SK-N-MC (cell line): ENCODE measurements around the gene CDH4.

Experiments
- DNase-seq: peaks from one replicate; pipeline ENCODE4 v3.0.0-alpha.2; 2011; ENCODE audit warnings: low read depth, low spot score
- H3K27ac ChIP-seq: fragments of 200-600 bp; sonication (generic); 2 replicates; pipeline ENCODE4 v1.5.1; 2016; ENCODE audit warnings: mixed run types
- H3K36me3 ChIP-seq: fragments of 200-600 bp; sonication (generic); 2 replicates; pipeline ENCODE4 v1.6.1; 2017; ENCODE audit warnings: antibody characterized with exemption, low read length, mixed read lengths; ENCODE audit not compliant: insufficient read depth
- H3K4me3 ChIP-seq: fragments of 200-600 bp; sonication (generic); 2 replicates; pipeline ENCODE4 v1.5.1; 2016
- H3K9ac ChIP-seq: fragments of 200-600 bp; sonication (generic); 2 replicates; pipeline ENCODE4 v1.8.0; 2017; ENCODE audit warnings: mixed run types, mixed read lengths; ENCODE audit not compliant: insufficient read length
- H3K9me3 ChIP-seq: fragments of 200-600 bp; sonication (generic); 2 replicates; pipeline ENCODE4 v1.6.1; 2017; ENCODE audit warnings: low read depth, mild to moderate bottlenecking, antibody characterized with exemption, low read length, moderate library complexity, mixed read lengths
- EZH2 ChIP-seq: fragments of 200-600 bp; sonication (generic); IDR thresholded peaks from one replicate; pipeline ENCODE4 v1.6.1; 2017; ENCODE audit warnings: antibody characterized with exemption
- FOXP2 ChIP-seq: optimal IDR thresholded peaks from 2 replicates; pipeline ENCODE3; 2011; ENCODE audit warnings: mild to moderate bottlenecking, moderate library complexity; ENCODE audit not compliant: insufficient read depth; ENCODE audit errors: extremely low read length, control extremely low read depth
- POLR2AphosphoS5 ChIP-seq: IDR thresholded peaks from 2 replicates; pipeline ENCODE4 v1.6.1; 2012; ENCODE audit warnings: mild to moderate bottlenecking, low read depth, low read length, borderline replicate concordance

Gene CDH4

DNA sequence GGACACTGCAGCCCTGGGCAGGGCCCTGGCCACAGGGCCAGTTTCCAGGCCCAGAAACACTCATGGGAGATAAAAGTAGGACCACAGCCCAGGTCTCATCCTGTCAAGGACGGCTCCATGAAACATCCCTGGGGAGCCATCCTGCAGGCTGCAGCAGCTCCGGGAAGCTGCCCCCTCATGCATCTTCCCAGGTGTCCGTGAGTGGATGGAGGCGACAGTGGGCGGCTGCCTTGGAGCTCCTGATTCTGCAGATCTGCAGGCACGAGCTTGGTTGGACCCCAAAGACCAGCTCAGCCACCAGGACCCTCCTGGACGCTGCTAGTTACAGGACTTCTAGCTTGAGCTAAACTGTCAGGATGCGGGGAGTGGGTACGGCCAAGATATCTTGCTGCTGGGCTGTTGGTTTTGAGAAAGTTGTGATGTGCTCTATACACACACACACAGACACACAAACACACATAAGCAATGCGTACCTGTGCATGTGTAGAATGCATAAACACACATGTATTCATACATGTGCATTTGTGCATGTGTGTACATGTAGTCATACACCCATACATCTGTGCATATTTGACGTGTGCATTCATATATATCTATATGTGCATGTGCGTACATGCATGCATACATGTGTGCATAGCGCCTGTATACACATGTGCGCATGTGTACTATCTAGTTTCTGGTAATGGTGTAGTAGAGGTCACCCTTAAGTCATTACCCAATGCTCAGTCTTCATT is 515.9 kb downstream of the CDH4 start:
- Histone ChIP-seq H3K27ac (no peak overlapping the region), H3K36me3 (no peaks in the 10 kb centered on the region), H3K9me3 (no peaks in the 10 kb centered on the region), H3K9ac (no peak overlapping the region), H3K4me3 (no peak overlapping the region)
- DNase-seq, result no peak
- TF ChIP-seq EZH2 (no peak), FOXP2 (no peak), POLR2AphosphoS5 (no peak)

DNA sequence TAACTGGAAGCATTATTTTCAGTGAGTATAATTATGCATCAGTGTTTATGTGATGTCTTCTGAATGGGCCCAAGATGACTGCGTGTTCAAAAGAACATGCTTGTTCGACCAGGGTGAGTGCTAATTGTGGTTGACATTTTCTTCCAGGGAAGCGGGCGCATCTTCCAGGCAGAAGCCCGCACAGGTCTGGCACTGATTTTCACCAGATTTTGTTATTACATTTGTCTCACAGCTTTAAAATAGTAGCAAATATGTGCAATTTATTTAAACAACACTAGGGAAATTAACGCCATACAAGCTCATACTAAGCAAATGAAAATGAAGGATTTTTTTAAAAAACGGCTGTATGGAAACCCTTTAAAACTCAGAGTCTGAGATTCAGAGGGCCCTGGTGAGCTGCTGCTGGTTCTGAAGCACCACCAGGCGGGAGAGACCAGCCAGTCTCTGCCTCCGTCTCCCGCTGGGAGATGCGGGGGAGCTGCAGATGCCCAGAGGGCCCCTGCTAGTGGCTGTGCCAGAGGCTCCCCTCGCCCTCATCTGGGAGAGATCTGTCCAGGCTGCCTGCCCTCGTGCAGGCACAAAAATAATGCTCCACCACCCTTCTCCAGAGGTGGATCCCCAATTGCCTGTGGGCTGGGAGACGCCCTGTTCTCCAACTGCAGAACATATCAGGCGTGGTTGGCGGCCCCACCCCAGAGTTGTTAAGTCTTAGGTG is 516.7 kb downstream of the CDH4 start:
- Histone ChIP-seq H3K4me3 (no peak overlapping the region), H3K9me3 (no peaks in the 10 kb centered on the region), H3K9ac (no peak overlapping the region), H3K27ac (no peak overlapping the region), H3K36me3 (no peaks in the 10 kb centered on the region)
- TF ChIP-seq POLR2AphosphoS5, result no peak
- no peak for TF ChIP-seq EZH2
- TF ChIP-seq FOXP2, result no peak
- no peak for DNase-seq

DNA sequence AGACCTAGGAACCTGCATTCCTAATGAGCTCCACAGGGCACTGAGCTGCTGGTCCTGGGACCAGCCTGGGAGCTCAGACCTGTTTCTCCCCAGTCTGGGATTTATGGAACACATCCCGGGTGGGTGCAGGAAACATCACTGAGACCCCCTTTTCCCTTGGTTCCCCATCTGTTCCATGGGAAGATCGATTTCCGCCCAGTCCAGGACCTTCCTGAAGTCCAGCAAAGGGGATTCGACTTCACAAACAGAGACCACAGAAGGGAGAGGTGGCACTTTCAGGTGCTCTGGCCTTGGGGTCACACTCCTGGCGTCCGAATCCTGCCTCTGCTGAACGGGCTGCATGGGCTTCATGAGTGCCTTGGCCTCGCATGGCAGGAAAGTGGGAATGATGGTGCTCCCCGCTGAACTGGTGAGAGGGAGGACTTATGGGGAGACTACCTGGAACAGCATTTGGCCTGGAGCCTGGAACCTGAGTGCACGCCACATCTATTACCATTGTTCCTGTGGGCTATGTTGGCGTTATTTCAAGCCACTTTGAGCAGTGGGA is 517.3 kb downstream of the CDH4 start:
- no peak for DNase-seq
- H3K9ac ChIP-seq, result no peak overlapping the region
- no peak for TF ChIP-seq POLR2AphosphoS5
- no peak for TF ChIP-seq EZH2
- TF ChIP-seq FOXP2, result no peak
- no peak overlapping the region for H3K27ac ChIP-seq
- H3K36me3 ChIP-seq, result no peaks in the 10 kb centered on the region
- no peaks in the 10 kb centered on the region for H3K9me3 ChIP-seq
- no peak overlapping the region for H3K4me3 ChIP-seq

DNA sequence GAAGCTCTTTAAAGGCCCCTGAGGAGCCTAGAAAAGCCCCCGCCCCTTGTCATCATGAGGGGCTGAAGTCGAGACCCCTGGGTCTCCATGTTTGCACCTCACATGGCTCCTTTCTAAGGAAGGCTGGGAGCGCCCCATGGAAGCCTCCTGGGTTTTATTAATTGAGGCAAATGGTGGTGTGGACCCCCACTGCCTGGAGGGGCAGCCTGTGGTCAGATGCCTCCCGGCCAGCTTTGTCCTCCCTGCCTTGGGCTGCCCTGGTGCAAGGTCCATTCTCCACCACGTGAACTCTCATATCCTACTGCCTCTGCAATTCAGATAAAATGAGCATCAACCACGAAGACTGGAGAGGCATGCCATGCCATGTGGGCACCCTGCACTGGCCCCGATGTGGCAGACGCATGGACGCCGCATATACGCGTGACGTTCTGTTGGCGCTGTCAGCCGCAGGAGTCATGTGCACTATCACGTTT is 518.1 kb downstream of the CDH4 start:
- Histone ChIP-seq H3K27ac (no peak overlapping the region), H3K4me3 (no peak overlapping the region)
- no peak for DNase-seq

DNA sequence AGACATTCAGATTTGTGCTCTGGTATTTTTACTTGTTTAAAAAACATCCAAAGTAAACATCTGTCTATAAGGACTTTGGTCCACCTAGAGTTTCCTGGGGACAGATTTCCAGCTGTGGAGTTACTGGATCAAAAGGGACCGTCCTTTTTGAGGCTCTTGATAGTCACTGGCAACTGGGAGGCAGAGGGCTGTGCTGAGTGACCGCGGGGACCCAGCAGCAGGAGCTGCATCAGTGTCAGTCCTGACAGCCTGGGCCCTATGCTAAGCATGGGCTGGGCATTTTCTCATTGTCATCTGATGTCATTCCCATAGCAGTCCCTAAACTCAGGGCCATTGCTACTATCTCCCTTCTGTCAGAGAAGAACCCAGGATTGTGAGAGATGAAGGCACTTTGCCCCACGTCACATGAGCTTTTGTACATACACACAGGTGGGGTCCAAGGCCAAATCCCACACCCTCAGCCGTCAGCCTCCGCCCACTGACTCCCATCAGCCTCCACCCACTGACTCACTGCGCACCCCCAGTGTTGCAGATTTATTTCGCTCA is 519.8 kb downstream of the CDH4 start:
- TF ChIP-seq POLR2AphosphoS5 (no peak), EZH2 (no peak), FOXP2 (no peak)
- no peak overlapping the region for H3K27ac ChIP-seq
- no peaks in the 10 kb centered on the region for H3K9me3 ChIP-seq
- no peak overlapping the region for H3K9ac ChIP-seq
- H3K4me3 ChIP-seq, result no peak overlapping the region
- H3K36me3 ChIP-seq, result no peaks in the 10 kb centered on the region
- no peak for DNase-seq

More for the DNA sequence above, 518.1 kb downstream of the CDH4 start:
- TF ChIP-seq POLR2AphosphoS5, result no peak
- TF ChIP-seq EZH2, result no peak
- H3K36me3 ChIP-seq, result no peaks in the 10 kb centered on the region
- no peak overlapping the region for H3K9ac ChIP-seq
- no peaks in the 10 kb centered on the region for H3K9me3 ChIP-seq

DNA sequence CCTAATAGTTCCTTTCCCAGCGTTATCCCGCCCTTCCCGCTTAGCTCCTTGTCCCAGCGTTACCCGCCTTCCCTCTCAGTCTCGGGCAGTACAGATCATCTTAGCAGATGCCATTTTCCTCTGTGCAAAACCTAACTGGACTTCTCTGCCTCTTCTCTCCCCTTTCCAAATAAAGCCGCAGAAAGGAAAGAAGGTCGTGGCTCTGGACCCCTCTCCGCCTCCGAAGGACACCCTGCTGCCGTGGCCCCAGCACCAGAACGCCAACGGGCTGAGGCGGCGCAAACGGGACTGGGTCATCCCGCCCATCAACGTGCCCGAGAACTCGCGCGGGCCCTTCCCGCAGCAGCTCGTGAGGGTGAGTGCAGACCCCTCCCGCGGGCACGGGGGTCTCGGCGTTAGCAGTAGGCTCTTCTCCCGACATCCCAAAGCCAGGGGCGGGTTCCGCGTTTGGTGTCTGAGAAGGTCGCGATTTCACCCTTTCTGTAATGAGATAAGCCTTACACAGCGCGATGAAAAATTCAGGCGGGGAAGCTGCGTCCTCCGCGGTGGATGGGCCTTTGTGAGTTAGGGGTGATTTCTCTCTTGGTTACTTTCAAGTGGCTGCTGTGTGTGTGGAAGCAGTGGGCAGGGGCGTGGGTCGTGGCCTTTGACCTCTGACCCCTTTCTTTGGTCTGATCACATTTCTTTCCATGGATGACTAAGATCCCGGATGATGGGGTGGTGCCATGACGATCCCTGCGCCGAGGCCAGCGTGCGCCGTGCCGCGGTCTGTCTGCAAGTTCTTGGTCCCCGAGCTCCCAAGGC is 521.0 kb downstream of the CDH4 start:
- DNase-seq, result no peak
- no peaks in the 10 kb centered on the region for H3K36me3 ChIP-seq

DNA sequence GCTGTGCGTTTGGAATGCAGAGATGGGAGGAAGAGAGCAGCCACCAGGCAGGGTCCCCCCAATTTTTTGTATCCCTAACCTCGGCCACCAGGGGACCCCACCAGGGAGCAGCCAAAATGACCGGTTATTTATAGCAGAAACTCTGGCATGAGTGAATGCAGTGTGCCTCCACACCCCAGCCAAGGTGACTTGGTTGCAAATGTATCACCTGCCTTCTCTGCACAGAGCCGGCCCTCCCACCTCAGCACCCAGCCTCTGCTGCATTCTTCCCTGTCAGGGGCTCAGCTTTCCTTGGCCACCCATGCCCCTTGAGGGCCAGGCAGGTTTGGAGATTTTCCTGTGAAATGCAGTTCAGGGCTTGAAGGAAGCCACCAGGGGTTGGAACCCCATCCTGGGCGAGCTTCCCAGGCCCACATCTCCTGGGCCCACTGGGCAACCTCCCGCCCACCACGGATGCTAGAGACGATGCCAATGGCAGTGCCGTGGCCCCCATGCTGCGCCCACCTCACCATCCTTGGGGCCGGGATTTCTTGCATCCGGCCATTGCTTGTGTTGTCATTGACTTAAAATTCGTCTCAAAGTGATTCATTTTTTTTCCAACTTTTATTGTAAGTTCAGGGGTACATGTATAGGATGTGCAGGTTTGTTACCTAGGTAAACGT is 522.0 kb downstream of the CDH4 start:
- no peak for DNase-seq
- no peaks in the 10 kb centered on the region for H3K9me3 ChIP-seq
- H3K9ac ChIP-seq, result no peak overlapping the region
- no peak overlapping the region for H3K4me3 ChIP-seq
- no peaks in the 10 kb centered on the region for H3K36me3 ChIP-seq
- no peak for TF ChIP-seq POLR2AphosphoS5
- no peak for TF ChIP-seq FOXP2
- no peak for TF ChIP-seq EZH2
- no peak overlapping the region for H3K27ac ChIP-seq

More for the DNA sequence above, 521.0 kb downstream of the CDH4 start:
- Histone ChIP-seq H3K27ac (no peak overlapping the region), H3K4me3 (no peak overlapping the region), H3K9me3 (no peaks in the 10 kb centered on the region), H3K9ac (no peak overlapping the region)
- no peak for TF ChIP-seq FOXP2
- TF ChIP-seq POLR2AphosphoS5, result no peak
- no peak for TF ChIP-seq EZH2
